Breast epithelium (tissue), 4 donors: ENCODE measurements around the gene FRK. TPM values are rescaled to one million over a fixed set of nuclear protein-coding genes. Genes with fewer than 3 reads are reported as not detected.

ENCODE experiments used
- DNase-seq, 2 donors: peaks; one replicate each; pipeline ENCODE4 v3.0.0-alpha.2; 2019; ENCODE audit warnings: low spot score in 2 of 2
- H3K27ac ChIP-seq, 2 donors: fragments of 200-600 bp; sonication (generic) in 1 of 2; one replicate each; pipeline ENCODE4 v1.5.1; 2016 to 2019; ENCODE audit warnings: mild to moderate bottlenecking in 1 of 2
- H3K27me3 ChIP-seq, 2 donors: fragments of 200-600 bp; sonication (generic) in 1 of 2; one replicate each; pipeline versions ENCODE4 v1.5.1 to v1.6.0; 2017 to 2019; ENCODE audit warnings: control low read depth in 1 of 2, mild to moderate bottlenecking in 1 of 2
- H3K36me3 ChIP-seq: fragments of 200-600 bp; one replicate; pipeline ENCODE4 v1.5.1; 2019
- H3K4me1 ChIP-seq, 2 donors: fragments of 200-600 bp; sonication (generic); one replicate each; pipeline ENCODE4 v1.5.1; 2016 to 2019; ENCODE audit warnings: control low read depth in 1 of 2
- H3K4me3 ChIP-seq, 3 donors: fragments of 200-600 bp; sonication (generic); 1 replicate in 2 of 3; 2 replicates in 1 of 3; pipeline ENCODE4 v1.5.1; 2016 to 2019; ENCODE audit warnings: mild to moderate bottlenecking in 3 of 3, moderate library complexity in 2 of 3
- H3K9me3 ChIP-seq, 2 donors: fragments of 200-600 bp; sonication (generic) in 1 of 2; one replicate each; pipeline ENCODE4 v1.5.1; 2016 to 2019; ENCODE audit warnings: control low read depth in 1 of 2
- CTCF ChIP-seq, 3 donors: fragments of 450-650 bp; IDR thresholded peaks; one replicate each; pipeline ENCODE4 v1.5.1; 2016 to 2017; ENCODE audit warnings: antibody characterized with exemption in 3 of 3, mild to moderate bottlenecking in 3 of 3, moderate library complexity in 3 of 3
- POLR2A ChIP-seq: fragments of 450-650 bp; IDR thresholded peaks from one replicate; pipeline ENCODE4 v1.6.1; 2016; ENCODE audit warnings: antibody characterized with exemption, mild to moderate bottlenecking, moderate library complexity
- POLR2AphosphoS5 ChIP-seq, 3 donors: sonication (generic); formaldehyde crosslinking; IDR thresholded peaks; one replicate each; pipeline ENCODE4 v1.6.1; 2017; ENCODE audit warnings: antibody characterized with exemption in 3 of 3
- intact Hi-C: fragments of 100-400 bp; cut with DNase I; formaldehyde crosslinking; loops from one replicate; pipeline ENCODE4 v1.15.1; 2023; ENCODE audit warnings: low total_unique reads
- total RNA-seq, 3 donors: library from RNA; depleted of rRNA; stranded (reverse); fragments of >200 nt; gene quantifications; one replicate each; pipeline ENCODE4 v1.1.0, GENCODE V29; 2016

The FRK gene
- total RNA-seq, 3 donors from 2014 or later = 0.64 to 10.5 (median 5.9) TPM

DNA sequence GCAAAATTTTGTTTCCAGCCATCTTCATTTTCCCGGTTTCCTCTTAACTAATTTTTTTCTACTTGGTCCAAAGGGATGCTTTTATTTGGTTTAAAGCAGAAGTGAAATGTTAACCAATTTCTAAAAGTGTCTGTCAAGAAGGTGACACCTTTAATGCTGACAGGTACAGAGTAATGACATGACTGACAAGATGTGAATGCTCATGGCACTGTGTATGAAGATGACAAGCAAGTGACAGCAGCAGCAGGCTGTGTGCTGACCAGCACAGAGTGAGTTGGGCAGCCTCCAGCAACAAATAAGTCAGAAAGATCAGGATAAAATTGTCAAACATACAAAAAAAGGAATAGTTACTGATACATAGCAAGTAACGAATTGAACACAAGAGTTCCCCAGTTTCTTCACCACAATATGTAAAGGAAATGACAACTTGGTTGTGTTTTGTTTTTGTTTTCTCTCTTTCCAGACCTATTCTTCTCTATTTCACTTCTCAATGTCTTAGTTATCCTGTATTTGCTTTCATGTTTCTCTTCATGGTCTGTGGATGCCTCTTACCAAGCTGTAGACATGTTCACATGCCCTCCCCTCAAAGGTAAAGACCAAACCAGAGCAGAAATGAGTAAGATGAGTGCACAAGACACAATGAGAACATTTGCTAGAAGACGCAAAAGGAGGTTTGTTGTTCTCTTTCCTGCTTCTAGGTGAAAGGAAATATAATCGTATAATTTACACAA is 174.9 kb downstream of the FRK start:
- no peaks in the 10 kb centered on the region for H3K4me1 ChIP-seq
- no peaks in the 10 kb centered on the region for H3K27me3 ChIP-seq
- no peak overlapping the region for H3K27ac ChIP-seq
- H3K4me3 ChIP-seq = no peak overlapping the region
- no peak for DNase-seq
- no peaks in the 10 kb centered on the region for H3K36me3 ChIP-seq
- TF ChIP-seq POLR2A = no peak
- no peak for TF ChIP-seq POLR2AphosphoS5 (IDR thresholded peaks at IDR 0.05)
- TF ChIP-seq CTCF (IDR thresholded peaks at IDR 0.05) = no peak
- intact Hi-C loops = no loop called here
- no peaks in the 10 kb centered on the region for H3K9me3 ChIP-seq

DNA sequence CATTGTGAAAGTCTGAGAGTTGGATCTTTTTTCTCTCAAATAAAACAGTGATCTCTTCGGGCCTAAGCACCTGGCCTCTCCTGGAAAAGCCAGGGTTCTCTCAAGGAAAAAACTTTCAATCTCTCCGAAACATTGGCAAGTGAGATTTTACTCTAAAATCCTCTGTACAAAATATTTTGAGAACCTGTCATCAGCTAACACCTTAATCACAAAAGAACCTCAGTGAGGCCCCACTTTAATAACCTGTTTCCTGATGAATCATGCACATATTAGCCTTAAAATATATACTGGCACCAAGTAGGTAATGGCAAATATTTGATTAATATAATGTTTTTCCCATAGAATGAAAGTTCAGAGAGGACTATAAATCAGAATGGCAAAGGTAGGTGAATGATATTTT is 177.9 kb downstream of the FRK start:
- DNase-seq = no peak
- H3K27ac ChIP-seq = no peak overlapping the region
- intact Hi-C loops = no loop called here
- no peaks in the 10 kb centered on the region for H3K9me3 ChIP-seq
- TF ChIP-seq POLR2A = no peak
- no peaks in the 10 kb centered on the region for H3K4me1 ChIP-seq
- H3K36me3 ChIP-seq = no peaks in the 10 kb centered on the region
- no peaks in the 10 kb centered on the region for H3K27me3 ChIP-seq
- no peak overlapping the region for H3K4me3 ChIP-seq

DNA sequence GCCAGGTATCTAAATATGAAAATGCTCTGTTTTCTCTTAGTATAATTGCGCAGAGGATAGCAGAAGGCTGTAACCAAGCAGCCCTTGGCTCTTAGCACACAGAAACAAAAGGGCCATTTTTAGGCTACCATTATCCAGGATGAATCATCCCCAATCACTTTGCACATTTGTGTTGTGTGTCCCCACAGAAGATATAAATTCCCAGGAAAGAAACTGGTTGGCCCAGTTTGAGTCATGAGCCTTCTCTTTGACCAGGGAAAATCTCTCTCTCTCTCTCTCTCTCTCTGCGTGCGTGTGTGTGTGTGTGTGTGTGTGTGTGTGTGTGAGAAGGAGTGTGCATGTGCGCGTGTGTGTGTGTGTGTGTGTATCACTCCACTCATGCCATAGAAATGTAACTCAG is 178.5 kb downstream of the FRK start:
- Histone ChIP-seq H3K4me1 (no peaks in the 10 kb centered on the region), H3K36me3 (no peaks in the 10 kb centered on the region), H3K9me3 (no peaks in the 10 kb centered on the region), H3K27ac (no peak overlapping the region), H3K4me3 (no peak overlapping the region), H3K27me3 (no peaks in the 10 kb centered on the region)
- no peak for DNase-seq
- intact Hi-C loops = no loop called here
- TF ChIP-seq POLR2AphosphoS5 (IDR thresholded peaks at IDR 0.05) (no peak), CTCF (IDR thresholded peaks at IDR 0.05) (no peak), POLR2A (no peak)

Other genes starting within 250 kb of the FRK start
- gene NT5DC1, start 40.0 kb upstream of the FRK start, total RNA-seq = 10 to 100 TPM; 11.2 to 13.3 (median 11.8) TPM
- under 1 TPM in 1 of 3 donors, not detected in 2; 0.29 TPM for gene COL10A1, start 65.2 kb upstream of the FRK start, total RNA-seq
- gene TSPYL4, start 193.2 kb upstream of the FRK start, total RNA-seq = 10 to 100 TPM; 15.2 to 22.2 (median 19.0) TPM
- gene TSPYL1, start 219.0 kb upstream of the FRK start, total RNA-seq = 10 to 100 TPM; 55.4 to 81.8 (median 63.8) TPM